CD1c-positive myeloid dendritic cell (primary cell): ENCODE measurements around the gene KRT17.
A peak's percentile ranks its signal among the peaks of the same experiment; 100 is the strongest.
"Not testable (repeated sequence)": the region's sequence is repeated elsewhere in the genome, so short reads cannot be mapped to it uniquely, and the experiment has no call there.

Experiments
- DNase-seq: peaks from one replicate; pipeline ENCODE4 v3.0.0-alpha.2; 2016; ENCODE audit errors: extremely low spot score

KRT17 gene

GRCh38 chr17:41634639-41635038, 10.3 kb upstream of the KRT17 start:
- DNase-seq: no peak

DNA sequence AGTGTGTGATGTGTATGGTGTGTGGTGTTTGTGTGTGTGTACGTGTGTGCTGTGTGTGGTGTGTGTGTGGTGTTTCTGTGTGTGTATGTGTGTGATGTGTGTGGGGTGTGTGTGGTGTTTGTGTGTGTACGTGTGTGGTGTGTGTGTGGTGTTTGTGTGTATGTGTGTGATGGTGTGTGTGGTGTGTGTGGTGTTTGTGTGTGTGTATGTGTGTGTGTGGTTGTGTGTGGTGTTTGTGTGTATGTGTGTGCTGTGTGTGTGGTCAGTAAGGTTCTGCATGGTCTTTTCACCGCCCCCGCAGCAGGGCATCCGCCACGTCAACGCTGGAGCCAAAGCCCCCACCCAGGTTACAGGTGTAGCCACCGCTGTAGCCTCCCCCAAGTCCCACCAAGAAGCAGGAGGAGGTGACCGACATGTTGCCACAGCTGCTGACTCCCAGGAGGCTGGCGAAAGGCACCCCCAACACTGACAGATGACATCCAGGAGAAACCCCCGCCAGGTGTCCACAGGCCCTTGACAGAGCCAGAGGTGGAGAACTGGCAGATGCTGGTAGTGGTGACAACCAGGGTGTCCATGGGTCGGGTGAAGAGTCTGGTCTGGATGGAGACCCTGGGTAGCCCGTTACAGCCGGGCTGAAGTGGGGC, 9.3 kb upstream of the KRT17 start:
- no peak for DNase-seq

DNA sequence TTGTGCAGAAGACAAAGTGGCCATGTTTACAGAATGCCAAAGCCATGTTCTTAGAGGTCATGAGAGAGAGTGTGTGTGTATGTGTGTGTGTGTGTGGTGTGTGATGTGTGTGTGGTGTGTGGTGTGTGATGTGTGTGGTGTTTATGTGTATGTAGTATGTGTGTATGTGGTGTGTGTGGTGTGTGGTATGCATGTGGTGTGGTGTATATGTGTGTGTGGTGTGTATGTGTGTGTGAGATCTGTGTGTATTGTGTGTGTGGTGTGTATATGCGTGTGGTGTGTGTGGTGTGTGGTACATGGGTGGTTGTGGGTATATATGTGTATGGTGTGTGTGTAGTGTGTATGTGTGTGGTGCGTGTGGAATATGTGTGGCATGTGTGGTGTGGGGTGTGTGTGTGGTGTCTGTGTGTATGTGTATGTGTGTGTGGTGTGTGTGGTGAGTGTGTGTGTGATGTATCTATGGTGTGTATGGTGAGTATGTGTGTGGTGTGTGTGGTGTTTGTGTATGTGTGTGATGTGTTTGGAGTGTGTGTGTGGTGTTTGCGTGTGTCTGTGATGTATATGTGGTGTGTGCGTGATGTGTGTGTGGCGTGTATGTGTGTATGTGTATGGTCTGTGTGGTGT, 8.2 kb upstream of the KRT17 start:
- DNase-seq: no peak

DNA sequence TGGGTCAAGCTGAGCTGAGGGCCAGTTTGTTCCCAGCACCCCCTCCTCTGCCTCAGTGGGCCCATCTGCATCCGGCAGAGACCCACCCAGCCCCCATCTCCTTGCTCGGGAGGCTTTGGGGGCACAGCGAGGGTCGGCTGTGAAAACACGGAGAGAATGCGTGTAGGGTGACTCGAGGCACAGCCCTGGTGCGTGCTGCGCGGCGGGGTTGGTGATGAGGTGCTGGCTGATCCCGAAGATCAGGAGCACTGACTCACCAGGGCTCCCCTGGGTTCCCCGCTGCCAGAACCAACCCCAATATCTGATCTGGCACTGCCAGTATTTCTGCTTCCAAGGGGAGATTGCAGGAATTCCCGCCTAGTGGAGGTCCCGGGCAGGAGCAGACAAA, 7.5 kb upstream of the KRT17 start:
- no peak for DNase-seq

DNA sequence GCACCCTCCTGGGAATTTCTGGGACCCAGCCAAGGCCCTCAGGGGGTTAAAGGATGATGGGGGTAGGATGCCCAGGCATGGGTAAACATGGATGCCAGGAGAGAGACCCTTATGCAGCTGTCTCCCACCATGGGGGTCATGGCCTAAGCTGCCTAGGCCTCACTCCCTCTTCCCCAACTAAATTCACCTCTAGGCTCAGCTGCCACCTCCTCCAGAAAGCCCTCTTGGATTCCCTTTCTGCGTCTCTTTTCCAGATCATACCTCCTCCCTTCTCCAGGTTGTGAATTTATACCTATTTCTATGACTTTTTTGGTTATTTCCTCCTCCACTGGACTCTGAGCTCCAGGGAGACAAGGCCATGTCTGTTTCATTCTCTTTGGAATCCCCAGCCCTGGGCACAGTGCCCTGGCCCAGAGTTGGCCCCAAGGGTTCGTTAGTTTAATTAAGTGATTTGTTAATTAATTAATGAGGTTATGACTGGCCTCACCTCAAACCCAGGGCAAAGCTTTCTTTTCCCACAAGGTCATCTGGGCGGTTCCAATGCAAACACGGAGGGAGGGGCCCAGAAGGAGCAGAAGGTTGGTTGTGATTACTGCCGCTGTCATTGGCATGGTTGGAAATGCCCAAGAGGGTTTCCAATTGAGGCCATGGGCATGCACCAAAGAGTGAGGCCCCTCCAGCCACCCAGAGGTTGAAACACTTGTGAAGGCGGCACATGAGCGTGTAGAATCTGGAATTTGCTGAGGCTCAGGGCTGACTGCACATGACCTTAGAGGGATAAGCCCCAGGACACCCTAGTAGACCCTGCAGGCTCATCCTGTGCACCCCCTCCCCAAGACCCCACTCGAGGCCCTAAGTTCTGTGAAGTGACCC, 6.9 kb upstream of the KRT17 start:
- no peak for DNase-seq

GRCh38 chr17:41629826-41630670, 5.7 kb upstream of the KRT17 start:
- DNase-seq: peak; percentile 43

- no peak for DNase-seq
Observed at GRCh38 chr17:41629316-41629715, 4.9 kb upstream of the KRT17 start.

GRCh38 chr17:41628621-41629255, 4.4 kb upstream of the KRT17 start:
- not testable (repeated sequence) for DNase-seq

GRCh38 chr17:41628073-41628370, 3.6 kb upstream of the KRT17 start:
- DNase-seq: not testable (repeated sequence)

DNA sequence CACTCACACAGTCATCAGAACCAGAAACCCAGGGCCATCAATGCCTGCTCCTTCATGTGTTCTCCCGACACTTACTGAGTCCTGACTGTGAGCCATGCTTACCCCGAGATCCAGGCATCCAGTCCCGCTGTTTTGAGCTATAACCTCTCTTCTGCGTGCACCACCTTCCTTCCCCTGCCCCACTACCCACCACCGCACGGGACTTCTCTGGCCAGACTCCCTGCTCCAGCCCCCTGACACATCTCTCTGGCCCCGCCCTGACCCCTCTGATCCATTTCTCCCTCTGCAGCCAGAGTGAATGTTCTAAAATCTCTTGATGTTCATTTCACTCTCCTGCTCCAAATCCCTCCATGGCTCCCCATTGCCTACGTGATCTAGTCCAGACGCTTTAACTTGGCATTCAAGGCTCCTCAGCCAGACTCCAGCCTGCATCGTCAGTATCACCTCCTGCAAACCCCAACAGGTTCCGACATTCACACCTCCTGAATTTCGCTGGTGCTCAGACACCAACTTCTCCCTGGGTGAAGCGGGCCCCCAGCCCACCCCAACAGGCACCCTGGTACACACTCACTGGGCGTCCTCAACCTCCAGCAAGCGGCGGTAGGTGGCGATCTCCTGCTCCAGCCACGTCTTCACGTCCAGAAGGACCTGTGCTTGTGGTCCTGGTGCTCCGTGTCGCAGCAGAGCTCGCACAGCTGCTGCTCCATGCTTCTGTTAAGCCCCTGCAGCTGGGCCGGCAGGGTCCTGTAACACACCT, 3.1 kb upstream of the KRT17 start:
- no peak for DNase-seq

DNA sequence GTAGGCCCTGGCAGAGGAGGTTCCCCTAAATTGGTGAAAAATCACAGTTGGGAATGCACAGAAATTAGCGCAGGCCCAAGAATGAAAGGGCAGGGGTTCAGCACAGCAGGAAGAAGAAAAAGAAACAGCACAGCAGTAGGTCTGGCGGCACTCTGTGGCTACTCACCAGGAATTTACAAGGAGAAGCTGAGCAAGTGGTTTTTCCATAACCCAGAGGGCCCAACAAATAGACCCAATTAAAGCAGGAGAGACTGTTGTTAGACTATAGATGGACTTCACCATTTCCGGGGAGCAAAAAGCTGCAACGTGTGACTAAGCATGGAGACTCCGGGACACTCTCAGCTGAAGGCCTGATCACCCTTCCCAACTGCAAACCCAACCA, 2.5 kb upstream of the KRT17 start:
- DNase-seq: not testable (repeated sequence)

GRCh38 chr17:41626028-41626913, 1.9 kb upstream of the KRT17 start:
- DNase-seq: not testable (repeated sequence)

- no peak for DNase-seq
Observed at GRCh38 chr17:41625602-41626001, 1.2 kb upstream of the KRT17 start.

DNA sequence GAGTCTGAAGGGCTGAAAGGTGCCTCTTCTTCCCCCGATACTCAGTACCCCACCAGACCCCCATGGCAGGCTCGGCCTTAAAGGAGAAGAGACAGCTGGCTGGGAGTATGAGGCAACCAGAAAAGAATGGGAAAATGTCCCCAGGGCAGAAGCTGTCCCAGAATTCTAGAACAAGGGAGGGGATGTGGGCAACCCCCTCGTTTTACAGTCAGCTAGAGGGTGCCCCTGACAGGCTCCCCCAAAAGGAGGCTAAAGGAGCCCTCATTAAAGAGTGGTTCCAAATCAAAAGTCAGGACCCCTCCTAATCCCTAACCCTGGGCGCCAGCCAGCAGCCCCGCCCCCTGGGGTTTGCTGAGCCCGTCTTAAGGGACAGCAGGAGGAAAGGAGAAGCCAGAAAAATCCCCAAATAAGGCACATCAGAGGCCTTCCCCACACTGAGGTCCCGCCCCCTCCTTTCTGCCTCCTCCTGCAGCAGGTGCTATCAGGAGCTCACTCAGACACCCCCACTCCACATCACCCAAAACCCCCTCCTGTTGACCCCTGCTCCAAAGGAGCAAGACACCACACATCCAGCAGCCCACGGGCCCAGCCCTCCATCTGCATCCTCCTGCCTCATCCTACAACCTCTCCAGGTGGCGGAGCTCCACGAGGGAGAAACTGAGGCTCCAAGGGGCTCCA, 1.1 kb downstream of the KRT17 start:
- DNase-seq: not testable (repeated sequence)

DNA sequence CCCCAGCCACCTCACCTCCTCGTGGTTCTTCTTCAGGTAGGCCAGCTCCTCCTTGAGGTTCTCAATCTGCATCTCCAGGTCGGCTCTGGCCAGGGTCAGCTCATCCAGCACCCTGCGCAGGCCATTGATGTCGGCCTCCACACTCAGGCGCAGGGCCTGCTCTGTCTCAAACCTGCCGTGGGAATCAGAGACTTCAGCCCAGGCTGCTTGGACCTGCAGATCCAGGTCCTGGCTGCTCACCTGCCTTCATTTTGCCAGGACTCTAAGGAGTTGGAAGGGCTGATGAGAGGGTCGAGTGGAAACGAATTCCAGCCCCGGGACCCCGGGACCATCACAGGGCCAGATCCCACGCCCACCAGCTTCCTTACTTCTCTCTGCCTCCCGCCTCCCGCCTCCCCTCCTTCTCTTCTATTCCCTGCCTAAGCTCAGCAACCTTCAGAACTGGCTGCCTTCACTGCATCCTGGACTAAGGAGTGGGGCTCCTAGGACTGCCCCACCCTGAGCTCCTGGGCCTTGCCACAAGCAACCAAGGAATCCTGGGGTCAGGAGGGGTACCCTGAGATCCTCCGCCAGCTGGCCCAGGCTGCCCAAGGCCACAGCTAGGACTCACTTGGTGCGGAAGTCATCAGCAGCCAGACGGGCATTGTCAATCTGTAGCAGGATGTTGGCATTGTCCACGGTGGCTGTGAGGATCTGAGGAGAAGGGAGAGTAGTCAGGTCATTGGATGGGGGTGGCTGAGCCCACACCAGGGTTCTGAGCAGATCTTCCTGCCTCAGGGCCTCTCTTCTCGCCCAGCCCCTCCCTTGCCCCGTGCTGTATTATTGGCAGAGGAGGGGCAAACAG, 1.8 kb downstream of the KRT17 start:
- not testable (repeated sequence) for DNase-seq

DNA sequence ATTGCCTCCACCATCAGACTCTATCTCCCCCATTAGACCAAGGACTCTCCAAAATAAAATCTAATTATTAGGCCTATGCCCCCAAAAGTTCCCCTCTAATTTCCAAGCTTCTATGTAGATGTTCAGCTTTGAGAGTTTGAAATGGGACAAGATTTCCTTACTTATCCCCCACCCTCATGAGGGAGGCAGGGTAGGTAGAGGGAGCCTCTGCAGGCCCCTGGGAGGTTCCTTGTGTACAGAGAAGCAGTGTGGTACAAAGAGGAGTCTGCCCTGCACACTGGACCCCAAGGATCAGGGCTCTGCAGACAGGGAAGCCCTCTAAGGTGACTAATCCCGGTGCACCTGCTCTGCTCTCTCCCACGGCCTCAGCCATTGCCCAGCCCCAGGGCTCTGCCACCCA, 2.5 kb downstream of the KRT17 start:
- no peak for DNase-seq

- not testable (repeated sequence) for DNase-seq
Observed at GRCh38 chr17:41621435-41621817, 2.9 kb downstream of the KRT17 start.
